ENCODE measurements around the gene FMNL1.

GRCh38 chr17:45172232-45172540 is 49.5 kb upstream of the FMNL1 start:
- TF ChIP-seq CTCF (conservative IDR thresholded peaks at IDR 0.05) (no peak), ZFX (IDR thresholded peaks at IDR 0.05) (no peak)
